ACC112 (cell line): ENCODE data around the gene AP3B2.

Experiments
- H2AFZ ChIP-seq: fragments of 200-600 bp; sonication (generic); one replicate; pipeline ENCODE4 v1.6.0; 2017; ENCODE audit warnings: antibody characterized with exemption, low read length; ENCODE audit not compliant: unreplicated experiment
- H3K27ac ChIP-seq: fragments of 200-600 bp; sonication (generic); 2 replicates; pipeline ENCODE4 v1.5.1; 2014; ENCODE audit warnings: low read depth, mild to moderate bottlenecking, antibody characterized with exemption, low read length, moderate library complexity
- H3K27me3 ChIP-seq: fragments of 200-600 bp; sonication (generic); 2 replicates; pipeline ENCODE4 v1.6.1; 2014; ENCODE audit warnings: mild to moderate bottlenecking, antibody characterized with exemption, low read length, moderate library complexity, mixed read lengths; ENCODE audit not compliant: insufficient read depth
- H3K36me3 ChIP-seq: fragments of 200-600 bp; sonication (generic); 2 replicates; pipeline ENCODE4 v1.6.1; 2016; ENCODE audit warnings: mild to moderate bottlenecking, antibody characterized with exemption, low read length, moderate library complexity, mixed read lengths; ENCODE audit not compliant: insufficient read depth
- H3K4me1 ChIP-seq: fragments of 200-600 bp; sonication (generic); one replicate; pipeline ENCODE4 v1.6.1; 2016; ENCODE audit warnings: low read length, mixed read lengths; ENCODE audit not compliant: insufficient read depth, unreplicated experiment, control insufficient read depth
- H3K4me3 ChIP-seq: fragments of 200-600 bp; sonication (generic); 2 replicates; pipeline ENCODE4 v1.5.1; 2014; ENCODE audit warnings: mild to moderate bottlenecking, low read depth, low read length
- H3K79me2 ChIP-seq: fragments of 200-600 bp; sonication (generic); one replicate; pipeline ENCODE4 v1.6.0; 2016; ENCODE audit warnings: low read length; ENCODE audit not compliant: control insufficient read depth, unreplicated experiment, insufficient read depth

Gene AP3B2

GRCh38 chr15:82640672-82641071 is 69.0 kb downstream of the AP3B2 start:
- Histone ChIP-seq H2AFZ (no peak overlapping the region), H3K27me3 (no peaks in the 10 kb centered on the region), H3K4me3 (no peak overlapping the region), H3K36me3 (no peaks in the 10 kb centered on the region), H3K4me1 (no peaks in the 10 kb centered on the region), H3K27ac (no peak overlapping the region), H3K79me2 (no peaks in the 10 kb centered on the region)

- no peaks in the 10 kb centered on the region for H3K36me3 ChIP-seq
- no peak overlapping the region for H3K4me3 ChIP-seq
- no peaks in the 10 kb centered on the region for H3K79me2 ChIP-seq
- H3K27ac ChIP-seq: no peak overlapping the region
- H3K27me3 ChIP-seq: no peaks in the 10 kb centered on the region
- no peak overlapping the region for H2AFZ ChIP-seq
- H3K4me1 ChIP-seq: no peaks in the 10 kb centered on the region
Observed at GRCh38 chr15:82635798-82636197, 73.9 kb downstream of the AP3B2 start.

DNA sequence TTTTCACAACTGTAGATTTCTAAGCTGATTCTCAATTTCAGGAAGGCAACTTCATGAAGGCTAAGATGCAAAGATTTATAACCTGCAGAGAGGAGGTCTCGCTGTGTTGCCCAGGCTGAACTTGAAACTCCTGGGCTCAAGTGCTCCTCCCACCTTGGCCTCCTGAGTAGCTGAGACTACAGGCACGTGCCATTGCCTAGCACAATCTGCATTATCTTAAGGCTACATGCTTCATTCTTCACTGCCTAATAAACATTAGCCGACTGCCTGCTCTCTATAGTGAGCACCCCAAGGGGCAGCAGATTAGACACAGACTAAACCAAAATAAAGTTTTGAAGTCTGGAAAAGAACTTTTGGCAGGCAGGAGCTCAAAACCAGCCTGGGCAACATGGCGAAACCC is 79.6 kb downstream of the AP3B2 start:
- Histone ChIP-seq H2AFZ (no peak overlapping the region), H3K27ac (no peak overlapping the region), H3K4me3 (no peak overlapping the region), H3K27me3 (no peaks in the 10 kb centered on the region), H3K4me1 (no peaks in the 10 kb centered on the region), H3K79me2 (no peaks in the 10 kb centered on the region), H3K36me3 (no peaks in the 10 kb centered on the region)

DNA sequence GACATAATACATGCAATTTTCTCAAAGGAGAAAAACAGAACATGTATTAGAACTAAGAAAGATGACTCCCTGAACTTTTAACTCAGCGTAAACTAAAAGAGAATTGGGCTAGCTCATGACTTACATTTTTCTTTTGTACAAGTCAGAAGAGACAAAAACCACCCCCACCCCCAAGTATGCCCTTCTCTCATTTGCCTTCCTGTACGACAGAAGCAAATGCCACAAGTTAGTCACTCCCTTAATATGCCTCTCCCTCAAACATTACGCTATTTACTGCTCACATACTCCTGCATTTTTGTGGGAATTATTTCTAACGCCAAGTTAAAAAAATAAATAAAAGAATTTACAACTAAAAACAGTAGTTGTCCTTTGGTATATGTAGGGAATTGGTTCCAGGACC is 84.5 kb downstream of the AP3B2 start:
- H3K27ac ChIP-seq: no peak overlapping the region
- H3K27me3 ChIP-seq: no peaks in the 10 kb centered on the region
- H3K4me1 ChIP-seq: no peaks in the 10 kb centered on the region
- H3K36me3 ChIP-seq: no peaks in the 10 kb centered on the region
- no peak overlapping the region for H3K4me3 ChIP-seq
- no peaks in the 10 kb centered on the region for H3K79me2 ChIP-seq
- no peak overlapping the region for H2AFZ ChIP-seq

- no peaks in the 10 kb centered on the region for H3K4me1 ChIP-seq
- no peaks in the 10 kb centered on the region for H3K79me2 ChIP-seq
- no peak overlapping the region for H3K4me3 ChIP-seq
- H3K27me3 ChIP-seq: no peaks in the 10 kb centered on the region
- H3K27ac ChIP-seq: no peak overlapping the region
- no peak overlapping the region for H2AFZ ChIP-seq
- H3K36me3 ChIP-seq: no peaks in the 10 kb centered on the region
Observed at GRCh38 chr15:82624438-82624837, 85.2 kb downstream of the AP3B2 start.

- Histone ChIP-seq H3K27me3 (no peaks in the 10 kb centered on the region), H3K36me3 (no peaks in the 10 kb centered on the region), H3K4me1 (no peaks in the 10 kb centered on the region), H3K79me2 (no peaks in the 10 kb centered on the region), H3K27ac (no peak overlapping the region), H2AFZ (no peak overlapping the region), H3K4me3 (no peak overlapping the region)
Observed at GRCh38 chr15:82624008-82624407, 85.7 kb downstream of the AP3B2 start.

DNA sequence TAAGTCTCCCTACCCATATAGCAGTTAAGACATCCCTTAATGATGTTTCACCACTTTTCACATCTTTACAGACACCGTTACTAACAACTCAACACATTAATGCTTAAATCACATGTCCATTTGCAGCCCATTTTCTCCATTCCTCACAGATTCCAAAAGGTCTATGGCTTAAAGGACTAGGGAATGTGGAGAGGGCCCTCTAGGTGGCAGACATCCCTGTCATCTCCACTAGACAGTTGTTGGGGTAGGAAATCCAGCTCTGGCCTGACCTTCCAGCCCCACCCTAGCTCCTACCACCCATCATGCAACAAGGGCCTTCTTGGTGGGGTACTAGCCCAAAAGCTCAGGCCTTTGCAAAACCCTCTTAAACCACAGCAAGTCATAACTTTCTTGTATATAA is 87.7 kb downstream of the AP3B2 start:
- H2AFZ ChIP-seq: no peak overlapping the region
- no peaks in the 10 kb centered on the region for H3K4me1 ChIP-seq
- no peak overlapping the region for H3K4me3 ChIP-seq
- H3K27ac ChIP-seq: no peak overlapping the region
- no peaks in the 10 kb centered on the region for H3K79me2 ChIP-seq
- no peaks in the 10 kb centered on the region for H3K36me3 ChIP-seq
- H3K27me3 ChIP-seq: no peaks in the 10 kb centered on the region

DNA sequence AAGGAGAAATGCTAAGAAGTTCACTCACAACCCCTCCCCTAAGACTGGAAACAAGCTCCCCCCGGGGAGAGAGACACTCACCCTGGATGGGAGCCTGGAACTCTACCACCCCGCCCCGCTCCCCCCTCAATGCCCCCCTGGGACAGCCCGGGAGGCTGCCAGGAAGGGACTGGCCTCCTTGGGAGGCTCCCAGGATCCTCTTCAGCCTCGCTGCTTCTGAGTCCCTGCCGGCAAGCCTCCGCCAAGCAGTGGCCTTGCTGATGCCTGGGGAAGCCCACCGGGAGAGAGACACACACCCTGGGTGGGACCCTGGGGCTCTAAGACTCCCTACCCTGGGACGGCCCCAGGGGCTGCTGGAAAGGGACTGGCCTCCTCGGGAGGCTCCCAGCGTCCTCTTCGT is 95.9 kb downstream of the AP3B2 start:
- no peaks in the 10 kb centered on the region for H3K36me3 ChIP-seq
- no peak overlapping the region for H2AFZ ChIP-seq
- no peaks in the 10 kb centered on the region for H3K27me3 ChIP-seq
- no peak overlapping the region for H3K27ac ChIP-seq
- H3K4me1 ChIP-seq: no peaks in the 10 kb centered on the region
- H3K4me3 ChIP-seq: no peak overlapping the region
- H3K79me2 ChIP-seq: no peaks in the 10 kb centered on the region

DNA sequence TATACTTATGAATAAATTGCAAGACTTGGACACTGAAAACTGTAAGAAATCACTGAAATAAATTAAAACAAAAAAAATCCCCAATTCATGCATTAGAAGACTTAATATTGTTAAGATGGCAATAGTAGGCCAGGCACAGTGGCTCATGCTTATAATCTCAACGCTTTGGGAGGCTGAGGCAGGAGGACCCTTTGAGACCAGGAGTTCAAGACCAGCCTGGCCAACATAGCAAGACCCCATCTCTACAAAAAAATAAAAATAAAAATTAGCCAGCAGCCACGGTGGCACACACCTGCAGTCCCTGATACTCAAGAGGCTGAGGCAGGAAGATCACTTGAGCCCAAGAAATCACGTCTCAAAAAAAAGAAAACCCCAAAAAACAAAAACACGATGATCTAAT is 98.3 kb downstream of the AP3B2 start:
- H3K27ac ChIP-seq: no peak overlapping the region
- H3K36me3 ChIP-seq: no peaks in the 10 kb centered on the region
- no peaks in the 10 kb centered on the region for H3K4me1 ChIP-seq
- H2AFZ ChIP-seq: no peak overlapping the region
- H3K27me3 ChIP-seq: no peaks in the 10 kb centered on the region
- H3K79me2 ChIP-seq: no peaks in the 10 kb centered on the region
- no peak overlapping the region for H3K4me3 ChIP-seq
